H7 (cell line): Measurements from ENCODE around the gene NKX6-1. TPM values are rescaled to one million over a fixed set of nuclear protein-coding genes. Genes with fewer than 3 reads are reported as not detected.

Experiments
- DNase-seq: peaks from one replicate; pipeline ENCODE4 v3.0.0; 2012
- H3K27me3 ChIP-seq: 2 replicates; pipeline ENCODE4 v1.6.0; 2011; ENCODE audit warnings: mild to moderate bottlenecking, low read length; ENCODE audit not compliant: control insufficient read depth, insufficient read depth
- H3K36me3 ChIP-seq: replicated peaks from 2 replicates; pipeline ENCODE4 v1.5.1; 2011; ENCODE audit warnings: low read length; ENCODE audit not compliant: control insufficient read depth, insufficient read depth
- H3K4me3 ChIP-seq: 2 replicates; pipeline ENCODE4 v1.5.1; 2011; ENCODE audit warnings: low read depth, mild to moderate bottlenecking, control low read depth, low read length, moderate library complexity; ENCODE audit not compliant: insufficient read depth
- total RNA-seq: library from RNA; depleted of rRNA; stranded (reverse); fragments of >200 nt; shearing (Covaris generic); gene quantifications from 2 replicates; pipeline ENCODE4 v1.2.3, GENCODE V29; 2014

Gene NKX6-1
- total RNA-seq, 1 experiment from 2014 or later: not detected

GRCh38 chr4:84494076-84494475 is 5.0 kb downstream of the NKX6-1 start:
- Histone ChIP-seq H3K36me3 (no peaks in the 10 kb centered on the region), H3K4me3 (no peak overlapping the region), H3K27me3 (peaks cover 100% of the 10 kb centered on the region)
- DNase-seq: no peak

GRCh38 chr4:84493092-84493850 is 5.8 kb downstream of the NKX6-1 start:
- Histone ChIP-seq H3K36me3 (no peaks in the 10 kb centered on the region), H3K27me3 (peaks cover 100% of the 10 kb centered on the region), H3K4me3 (peak overlapping the region; percentile 28)
- DNase-seq: peak; percentile 77

DNA sequence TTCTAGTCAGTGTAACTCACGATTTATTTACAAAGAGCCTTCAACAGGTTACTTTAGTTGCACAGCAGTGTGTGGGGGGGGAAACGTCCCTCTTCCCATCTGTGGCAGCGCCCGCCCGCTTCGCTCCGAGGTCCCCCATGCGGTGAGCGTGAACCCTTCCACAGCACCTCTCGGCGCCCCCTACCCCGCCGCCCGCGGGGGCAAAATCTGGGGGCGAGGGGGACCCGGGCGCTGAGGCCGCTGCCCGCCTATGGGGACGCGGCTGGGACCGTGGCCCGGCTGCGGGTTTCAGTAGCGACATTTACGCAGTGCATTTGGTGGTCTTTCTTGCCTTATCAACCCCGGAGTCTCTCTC is 6.4 kb downstream of the NKX6-1 start:
- Histone ChIP-seq H3K27me3 (peaks cover 100% of the 10 kb centered on the region), H3K36me3 (no peaks in the 10 kb centered on the region), H3K4me3 (peak overlapping the region; percentile 28)
- peak; percentile 65 for DNase-seq

DNA sequence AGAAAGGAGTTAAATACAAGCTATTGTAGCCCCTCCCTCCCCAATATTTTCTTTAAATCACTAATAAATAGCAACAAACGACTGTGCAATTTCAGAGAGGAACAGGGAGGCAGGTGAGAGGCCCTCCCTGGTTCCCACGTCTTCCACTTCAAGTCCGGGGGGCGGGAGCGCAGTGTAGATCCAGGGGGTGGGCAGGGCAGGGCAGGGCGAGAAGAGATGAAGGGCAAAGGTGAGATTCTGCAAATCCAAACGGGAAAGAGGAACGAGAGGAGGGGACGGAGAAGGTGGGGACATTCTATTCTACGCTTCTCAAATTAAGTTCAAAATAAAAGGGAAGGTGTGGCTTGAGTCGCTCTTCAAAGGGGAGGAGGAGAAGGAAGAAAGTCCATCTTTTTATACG is 6.8 kb downstream of the NKX6-1 start:
- peak; percentile 37 for DNase-seq
- no peak overlapping the region for H3K4me3 ChIP-seq

DNA sequence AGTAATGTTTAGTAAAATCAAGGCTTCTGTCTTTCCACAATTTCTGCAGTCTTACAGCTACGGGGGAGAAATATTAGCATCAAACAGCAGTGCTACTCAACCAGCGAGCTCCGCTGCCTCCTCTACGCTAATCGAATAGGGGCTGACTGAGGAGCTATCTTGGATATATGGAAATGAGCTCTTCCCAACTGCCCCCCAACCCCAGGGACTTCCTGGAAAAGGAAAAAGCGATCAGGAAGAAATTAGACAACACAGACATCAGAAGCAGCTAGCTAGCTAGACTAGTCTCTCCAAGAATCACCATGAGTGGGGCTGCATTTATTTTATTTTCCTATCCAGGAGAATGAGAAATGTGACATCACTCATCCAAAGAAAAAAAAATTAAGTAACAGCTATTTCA is 7.6 kb downstream of the NKX6-1 start:
- Histone ChIP-seq H3K27me3 (peaks cover 100% of the 10 kb centered on the region), H3K4me3 (no peak overlapping the region), H3K36me3 (no peaks in the 10 kb centered on the region)
- no peak for DNase-seq

More for the DNA sequence above, 6.8 kb downstream of the NKX6-1 start:
- peaks cover 100% of the 10 kb centered on the region for H3K27me3 ChIP-seq
- no peaks in the 10 kb centered on the region for H3K36me3 ChIP-seq

DNA sequence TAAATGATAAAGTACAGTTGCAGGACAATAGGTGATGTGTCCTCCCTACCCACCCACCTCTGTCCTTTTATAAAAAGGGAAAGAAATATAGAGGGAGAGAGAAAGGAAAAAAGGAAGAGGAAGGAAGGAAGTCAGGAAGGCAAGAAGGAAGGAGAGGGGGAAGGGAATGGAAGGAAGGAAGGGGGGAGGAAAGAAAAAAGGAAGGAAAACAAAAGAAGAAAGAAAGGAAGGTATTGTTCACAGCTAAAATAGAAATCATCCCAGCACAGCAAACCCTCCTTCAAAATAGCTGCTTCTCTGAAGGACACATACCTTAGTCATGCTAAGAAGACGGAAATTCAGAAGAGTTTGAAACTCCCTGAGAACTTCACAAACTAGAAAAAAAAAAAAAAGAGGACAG is 8.4 kb downstream of the NKX6-1 start:
- H3K4me3 ChIP-seq: no peak overlapping the region

GRCh38 chr4:84484236-84484635 is 14.9 kb downstream of the NKX6-1 start:
- DNase-seq: peak; percentile 58
- Histone ChIP-seq H3K36me3 (no peaks in the 10 kb centered on the region), H3K27me3 (peaks cover 98% of the 10 kb centered on the region), H3K4me3 (no peak overlapping the region)

More for the DNA sequence above, 8.4 kb downstream of the NKX6-1 start:
- Histone ChIP-seq H3K27me3 (peaks cover 100% of the 10 kb centered on the region), H3K36me3 (no peaks in the 10 kb centered on the region)
- DNase-seq: no peak

DNA sequence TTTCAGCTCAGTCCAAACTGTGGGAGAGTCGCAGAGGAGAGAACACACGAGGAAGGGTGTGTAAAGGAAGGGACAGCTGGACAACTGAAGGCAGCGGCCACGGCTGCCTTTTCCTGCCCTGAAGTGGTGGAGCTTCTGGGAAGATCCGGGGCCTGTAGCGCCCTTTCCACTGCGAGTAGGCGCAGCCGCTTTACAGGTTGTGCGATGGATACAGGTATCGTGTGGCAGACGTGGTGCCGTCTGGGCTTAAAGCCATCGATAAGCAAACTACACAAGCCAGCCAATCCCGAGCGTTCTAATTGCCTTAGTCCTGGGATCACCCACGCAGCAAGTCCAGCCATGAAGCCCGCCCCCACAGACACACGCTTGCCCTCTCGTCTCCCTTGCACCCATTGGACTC is 15.4 kb downstream of the NKX6-1 start:
- Histone ChIP-seq H3K27me3 (peaks cover 94% of the 10 kb centered on the region), H3K36me3 (no peaks in the 10 kb centered on the region), H3K4me3 (no peak overlapping the region)
- peak; percentile 33 for DNase-seq

GRCh38 chr4:84482564-84483563 is 16.2 kb downstream of the NKX6-1 start:
- peak overlapping the region; percentile 8; the same call in 1 of the 2 replicates for H3K4me3 ChIP-seq
- DNase-seq: peak; percentile 87

DNA sequence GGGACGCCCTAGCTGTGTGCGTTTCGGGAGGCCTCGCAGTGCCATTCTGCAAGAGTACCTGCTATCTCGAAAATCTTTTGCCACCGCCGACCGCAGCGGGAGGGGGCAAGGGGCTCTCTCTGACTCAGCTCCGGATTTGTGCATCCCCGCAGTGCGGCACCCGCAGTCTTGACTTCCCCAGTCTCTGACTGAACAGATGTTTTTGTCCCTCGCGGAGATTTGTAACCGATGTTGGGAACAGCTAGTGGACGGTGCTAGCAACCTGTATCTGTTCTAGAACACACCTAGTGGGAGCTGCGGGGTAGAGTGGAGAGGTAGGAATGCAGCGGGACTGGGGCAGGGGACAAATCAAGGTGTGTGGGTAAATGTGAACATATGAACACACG is 17.2 kb downstream of the NKX6-1 start:
- DNase-seq: no peak
- no peaks in the 10 kb centered on the region for H3K36me3 ChIP-seq
- H3K27me3 ChIP-seq: peaks cover 76% of the 10 kb centered on the region
- peak overlapping the region; percentile 10; the same call in 1 of the 2 replicates for H3K4me3 ChIP-seq

More at GRCh38 chr4:84482564-84483563, 16.2 kb downstream of the NKX6-1 start:
- Histone ChIP-seq H3K27me3 (peaks cover 86% of the 10 kb centered on the region), H3K36me3 (no peaks in the 10 kb centered on the region)

DNA sequence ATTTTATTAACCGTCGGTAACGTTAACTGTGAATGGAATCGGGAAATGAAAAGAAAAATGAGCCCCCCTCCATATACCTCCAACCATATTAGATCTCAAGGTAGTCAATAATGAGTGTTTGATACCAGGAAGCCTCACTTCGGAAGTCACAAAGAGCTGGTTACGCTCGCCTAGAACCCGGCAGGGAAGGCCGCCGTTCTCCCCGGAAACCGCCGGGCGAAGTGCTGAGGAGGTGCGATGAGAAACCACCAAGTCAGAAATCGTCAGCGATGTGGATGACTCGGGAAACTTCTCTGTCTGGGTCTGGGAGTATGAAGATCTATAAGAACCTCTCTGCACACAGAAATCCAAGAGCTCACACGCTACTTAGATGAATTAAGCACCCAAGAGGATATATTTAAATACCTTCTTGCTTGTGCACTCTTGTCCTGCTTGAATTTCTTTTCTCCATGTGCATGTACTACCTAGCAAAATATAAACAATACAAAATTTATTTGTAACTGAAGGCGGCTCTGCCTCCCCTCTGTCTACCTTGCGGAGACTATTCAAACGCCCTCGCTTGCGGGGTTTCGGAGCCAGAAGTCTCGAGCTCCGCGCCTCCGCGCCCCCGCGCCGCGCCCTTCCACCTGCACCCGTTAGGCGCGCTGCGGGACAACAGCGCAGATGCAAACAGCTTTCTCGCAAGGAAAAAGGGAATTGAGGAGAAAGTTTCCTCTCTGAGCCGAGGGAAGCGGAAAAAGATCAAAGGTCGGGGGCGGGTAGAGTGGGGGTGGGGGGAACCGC is 17.8 kb downstream of the NKX6-1 start:
- peak; percentile 75 for DNase-seq
- Histone ChIP-seq H3K4me3 (no peak overlapping the region; the same call in 1 of the 2 replicates), H3K36me3 (no peaks in the 10 kb centered on the region), H3K27me3 (peaks cover 70% of the 10 kb centered on the region)

DNA sequence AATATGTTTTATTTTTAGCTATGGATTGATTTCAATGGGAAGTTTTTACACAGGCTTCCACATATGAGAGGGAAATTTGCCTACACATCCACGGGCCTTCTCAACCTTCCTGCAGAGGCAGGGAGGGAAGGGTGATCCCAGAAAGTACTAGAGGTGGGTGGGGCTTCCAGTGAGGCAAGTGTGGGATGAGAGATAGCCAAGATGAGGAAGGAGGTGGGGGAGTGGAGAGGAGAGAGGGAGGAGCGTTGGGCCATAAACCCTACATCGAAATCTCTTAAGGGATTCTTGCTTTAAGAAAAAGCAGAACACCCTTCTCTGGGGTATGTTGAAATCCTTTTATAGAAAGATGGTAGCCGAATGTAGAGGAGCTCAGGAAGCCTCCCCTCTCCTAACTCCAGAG is 19.0 kb downstream of the NKX6-1 start:
- Histone ChIP-seq H3K27me3 (peaks cover 58% of the 10 kb centered on the region), H3K36me3 (no peaks in the 10 kb centered on the region), H3K4me3 (no peak overlapping the region)
- peak; percentile 50 for DNase-seq

DNA sequence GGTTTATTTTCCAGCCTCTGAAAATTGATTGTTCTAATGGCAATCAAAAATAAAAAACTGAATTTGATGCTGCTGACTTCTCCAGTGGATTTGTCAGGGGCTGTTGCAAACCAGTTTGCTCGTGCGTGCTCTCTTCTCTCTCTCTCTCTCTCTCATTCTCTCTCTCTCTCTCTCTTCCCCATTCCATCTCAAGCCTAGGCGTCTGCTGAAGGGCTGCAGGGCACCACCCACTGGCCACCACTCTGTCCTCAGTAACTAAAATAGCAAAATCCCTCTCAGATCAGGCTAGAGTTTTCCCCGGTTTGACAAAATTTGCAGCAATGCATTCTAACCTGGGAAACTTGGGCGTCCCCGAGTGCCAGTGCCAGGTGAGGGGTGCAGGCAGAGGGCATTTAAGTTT is 19.4 kb downstream of the NKX6-1 start:
- peak; percentile 57 for DNase-seq
- Histone ChIP-seq H3K27me3 (peaks cover 54% of the 10 kb centered on the region), H3K4me3 (no peak overlapping the region), H3K36me3 (no peaks in the 10 kb centered on the region)

- Histone ChIP-seq H3K27me3 (peaks cover 34% of the 10 kb centered on the region), H3K4me3 (no peak overlapping the region), H3K36me3 (no peaks in the 10 kb centered on the region)
- DNase-seq: no peak
Measured at GRCh38 chr4:84477738-84478137, 21.4 kb downstream of the NKX6-1 start.
